CD8-positive, alpha-beta memory T cell (primary cell): ENCODE measurements around the gene TEX29. TPM values are rescaled to one million over a fixed set of nuclear protein-coding genes. Genes with fewer than 3 reads are reported as not detected.

ENCODE experiments used
- polyA plus RNA-seq: library from polyadenylated mRNA; unstranded; fragments of 300-500 nt; fragmentation: Illumina TruSeq; gene quantifications from one replicate; pipeline ENCODE4 v1.2.3, GENCODE V29; 2021
- total RNA-seq, 2 experiments: library from RNA; stranded (reverse); gene quantifications; one replicate each; pipeline ENCODE4 v1.2.3, GENCODE V29; 2021

Gene TEX29
- total and polyA plus RNA-seq, 3 experiments from 2014 or later = not detected

Other genes starting within 250 kb of the TEX29 start
- gene ARHGEF7, start 205.3 kb upstream of the TEX29 start, total RNA-seq = 10 to 100 TPM; 45.9 to 46.2 TPM
- 12.0 TPM for gene ARHGEF7, start 205.3 kb upstream of the TEX29 start, polyA plus RNA-seq